KOPT-K1 (cell line): ENCODE data around the gene EXD2.
"Not testable (repeated sequence)": the region's sequence is repeated elsewhere in the genome, so short reads cannot be mapped to it uniquely, and the experiment has no call there.

ENCODE experiments used
- H3K27ac ChIP-seq: fragments of 200-600 bp; sonication (generic); 2 replicates; pipeline ENCODE4 v1.5.1; 2016; ENCODE audit warnings: antibody characterized with exemption, mild to moderate bottlenecking, low read depth, low read length; ENCODE audit not compliant: poor library complexity, severe bottlenecking
- H3K36me3 ChIP-seq: fragments of 200-600 bp; sonication (generic); 2 replicates; pipeline ENCODE4 v1.5.1; 2017; ENCODE audit warnings: antibody characterized with exemption, mild to moderate bottlenecking, low read length, moderate library complexity; ENCODE audit not compliant: insufficient read depth
- H3K9me3 ChIP-seq: fragments of 200-600 bp; sonication (generic); 2 replicates; pipeline ENCODE4 v1.5.1; 2017; ENCODE audit warnings: antibody characterized with exemption, low read length, mild to moderate bottlenecking; ENCODE audit not compliant: insufficient read depth, poor library complexity, severe bottlenecking

The EXD2 gene

GRCh38 chr14:69191340-69192111 is at the start of gene EXD2:
Gene EXD2 (plus strand): TSS chr14:69191498. CDS start chr14:69209471, 17,973 bp downstream.
- no peaks in the 10 kb centered on the region for H3K9me3 ChIP-seq
- H3K36me3 ChIP-seq = no peaks in the 10 kb centered on the region
- peak within 1 kb of the TSS; percentile 53 for H3K27ac ChIP-seq

GRCh38 chr14:69141550-69141949 is 49.7 kb upstream of the EXD2 start:
- Histone ChIP-seq H3K27ac (no peak overlapping the region), H3K9me3 (no peaks in the 10 kb centered on the region), H3K36me3 (peaks cover 33% of the 10 kb centered on the region; the same call in 1 of the 2 replicates)

GRCh38 chr14:69142101-69142500 is 49.2 kb upstream of the EXD2 start:
- Histone ChIP-seq H3K9me3 (no peaks in the 10 kb centered on the region), H3K27ac (no peak overlapping the region), H3K36me3 (peaks cover 35% of the 10 kb centered on the region; the same call in 1 of the 2 replicates)

GRCh38 chr14:69149461-69150244 is 41.6 kb upstream of the EXD2 start:
- Histone ChIP-seq H3K36me3 (peaks cover 38% of the 10 kb centered on the region), H3K9me3 (no peaks in the 10 kb centered on the region), H3K27ac (no peak overlapping the region)

GRCh38 chr14:69151458-69152180 is 39.7 kb upstream of the EXD2 start:
- peak overlapping the region; percentile 89 for H3K27ac ChIP-seq
- peaks cover 30% of the 10 kb centered on the region for H3K36me3 ChIP-seq

GRCh38 chr14:69152181-69152901 is 39.0 kb upstream of the EXD2 start:
- Histone ChIP-seq H3K36me3 (peaks cover 25% of the 10 kb centered on the region), H3K27ac (peak overlapping the region; percentile 89)

More at GRCh38 chr14:69151458-69152180, 39.7 kb upstream of the EXD2 start:
- no peaks in the 10 kb centered on the region for H3K9me3 ChIP-seq

GRCh38 chr14:69152902-69153151 is 38.5 kb upstream of the EXD2 start, which contains the start of gene DCAF5:
Gene DCAF5 (minus strand): TSS chr14:69153119. CDS start chr14:69152978, 141 bp downstream.
- Histone ChIP-seq H3K9me3 (no peaks in the 10 kb centered on the region), H3K27ac (peak within 1 kb of the TSS; percentile 89), H3K36me3 (peaks cover 21% of the 10 kb centered on the region)

More at GRCh38 chr14:69152181-69152901, 39.0 kb upstream of the EXD2 start:
- H3K9me3 ChIP-seq = no peaks in the 10 kb centered on the region

GRCh38 chr14:69153152-69153872 is 38.0 kb upstream of the EXD2 start:
- Histone ChIP-seq H3K36me3 (peaks cover 17% of the 10 kb centered on the region), H3K9me3 (no peaks in the 10 kb centered on the region), H3K27ac (peak overlapping the region; percentile 40)

- Histone ChIP-seq H3K9me3 (no peaks in the 10 kb centered on the region), H3K36me3 (peaks cover 12% of the 10 kb centered on the region), H3K27ac (no peak overlapping the region)
Observed at GRCh38 chr14:69153873-69154270, 37.4 kb upstream of the EXD2 start.

- Histone ChIP-seq H3K36me3 (peaks cover 2% of the 10 kb centered on the region; the same call in 1 of the 2 replicates), H3K9me3 (no peaks in the 10 kb centered on the region), H3K27ac (no peak overlapping the region)
Observed at GRCh38 chr14:69154779-69155178, 36.5 kb upstream of the EXD2 start.

- H3K36me3 ChIP-seq = no peaks in the 10 kb centered on the region
- no peaks in the 10 kb centered on the region for H3K9me3 ChIP-seq
- no peak overlapping the region for H3K27ac ChIP-seq
Observed at GRCh38 chr14:69156224-69156623, 35.1 kb upstream of the EXD2 start.

- no peaks in the 10 kb centered on the region for H3K36me3 ChIP-seq
- H3K27ac ChIP-seq = no peak overlapping the region
- H3K9me3 ChIP-seq = no peaks in the 10 kb centered on the region
Observed at GRCh38 chr14:69161590-69161989, 29.7 kb upstream of the EXD2 start.

- not testable (repeated sequence) for H3K36me3 ChIP-seq, H3K9me3 ChIP-seq, H3K27ac ChIP-seq
Observed at GRCh38 chr14:69165787-69166186, 25.5 kb upstream of the EXD2 start.

GRCh38 chr14:69170839-69171238 is 20.5 kb upstream of the EXD2 start:
- no peaks in the 10 kb centered on the region for H3K36me3 ChIP-seq
- no peak overlapping the region for H3K27ac ChIP-seq
- H3K9me3 ChIP-seq = no peaks in the 10 kb centered on the region
